Measurements from ENCODE around the gene ABHD5. TPM values are rescaled to one million over a fixed set of nuclear protein-coding genes. Genes with fewer than 3 reads are reported as not detected.

The ABHD5 gene
- total and polyA plus RNA-seq, 10 of the 15 experiments (the other 5 are each of a cell fraction or from before 2014, with no cell fraction given): 5.5 to 24.4 (median 9.5) TPM

DNA sequence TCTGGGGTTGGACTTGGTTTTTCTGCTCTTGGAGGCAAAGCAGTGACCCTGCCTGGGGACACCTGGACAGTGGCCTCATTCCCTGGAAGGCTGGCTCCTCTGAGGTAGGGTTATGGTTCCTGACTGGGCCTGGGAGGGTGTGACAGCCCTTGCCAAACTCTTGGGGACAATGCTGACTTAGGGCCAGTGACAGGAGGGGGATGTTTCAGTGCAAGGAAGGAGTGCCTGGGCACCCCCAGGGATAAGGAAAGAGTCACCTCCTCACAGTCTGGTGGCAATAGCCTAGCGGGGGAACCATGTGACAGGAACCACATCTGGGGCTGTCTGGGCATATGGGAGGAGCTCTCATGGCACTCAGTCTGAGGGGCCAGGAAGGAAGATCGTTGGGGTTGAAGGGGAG lies 91.8 kb downstream of the ABHD5 start:
- Histone ChIP-seq H2AFZ (ENCODE audit: control insufficient read depth, low read depth, low read length) (no peak overlapping the region), H3K4me1 (ENCODE audit: control insufficient read depth, insufficient read depth, low read length) (no peaks in the 10 kb centered on the region), H4K20me1 (ENCODE audit: control insufficient read depth, insufficient read depth) (no peaks in the 10 kb centered on the region), H3K9me3 (replicated peaks; ENCODE audit: control insufficient read depth, insufficient read depth, low read length) (no peaks in the 10 kb centered on the region), H3K4me3 (no peak overlapping the region), H3K36me3 (ENCODE audit: control insufficient read depth in 2 of 2, insufficient read depth in 2 of 2, low read length in 1 of 2) (no peaks in the 10 kb centered on the region), H3K27me3 (replicated peaks in 1 of 2; ENCODE audit: control insufficient read depth in 2 of 2, insufficient read depth in 2 of 2, low read length in 1 of 2) (peaks cover 0 to 2% of the 10 kb centered on the region in 2 experiments; a peak in 2 of 4 replicates), H3K79me2 (ENCODE audit: control insufficient read depth, insufficient read depth, low read length) (no peaks in the 10 kb centered on the region), H3K4me2 (ENCODE audit: control insufficient read depth, insufficient read depth) (no peak overlapping the region), H3K27ac (ENCODE audit: control insufficient read depth, insufficient read depth) (no peak overlapping the region), H3K9ac (ENCODE audit: control insufficient read depth, insufficient read depth, low read length) (no peak overlapping the region)
- ChIA-PET SMC1A (ENCODE audit: uncharacterized antibody, unreplicated experiment) (no interaction called here), RAD21 (ENCODE audit: unreplicated experiment) (no interaction called here), CTCF (no interaction called here), POLR2A (no interaction called here)
- no peak for TF ChIP-seq EZH2 (IDR thresholded peaks at IDR 0.05; ENCODE audit: borderline replicate concordance, control insufficient read depth, low read depth, low read length)
- TF ChIP-seq ZNF384 (IDR thresholded peaks at IDR 0.05; ENCODE audit: borderline replicate concordance, low read depth, low read length): no peak
- no peak for ATAC-seq
- no TSS peak for BruUV-seq (replicated peaks)
- intact Hi-C loops (cut with micrococcal nuclease; ENCODE audit: unreplicated experiment): no loop called here
- DNase-seq (ENCODE audit: low read depth, low spot score): no peak
- FAIRE-seq: no peak
- in situ Hi-C loops (cut with MboI): no loop called here
- WGBS (ENCODE audit: insufficient coverage, insufficient replicate concordance, low lambda C conversion rate, missing lambda C conversion rate): 0% methylated on average over 2 of the region's 2 CpGs

Other genes with a start within 250 kb of the ABHD5 start
- 1.1 and 2.8 TPM in 2 replicates for gene ANO10, start 68.9 kb upstream of the ABHD5 start, total RNA-seq (2014; rRNA removed)
- gene ANO10, start 68.9 kb upstream of the ABHD5 start, total RNA-seq (2014; rRNA removed; fragmentation: Illumina TruSeq; extraction: Trizol): 1.3 and 1.5 TPM in 2 replicates
- 1.6 and 2.8 TPM in 2 replicates for gene ANO10, start 68.9 kb upstream of the ABHD5 start, total RNA-seq (2021)
- 21.9 and 37.1 TPM in 2 replicates for gene ANO10, start 68.9 kb upstream of the ABHD5 start, polyA plus RNA-seq (2011; rRNA removed)
- 2.0 and 4.5 TPM in 2 replicates for gene ANO10, start 68.9 kb upstream of the ABHD5 start, polyA plus RNA-seq (2014; fragmentation: Illumina TruSeq; extraction: Trizol)
- gene ANO10, start 68.9 kb upstream of the ABHD5 start, polyA plus RNA-seq (2014; fragmentation: Nextera tagmentation; extraction: Ambion mirVana): under 1 TPM; 0.29 to 0.37 TPM
- gene ANO10, start 68.9 kb upstream of the ABHD5 start, polyA plus RNA-seq (2014; rRNA removed): 0.90 and 1.0 TPM in 2 replicates
- gene ANO10, start 68.9 kb upstream of the ABHD5 start, polyA plus RNA-seq (2016; fragmentation: Nextera tagmentation; extraction: Ambion mirVana): 1 to 10 TPM; 2.0 to 2.9 TPM

Measured in GM12878 (cell line).